Activated CD8-positive, alpha-beta T cell treated with anti-CD3 and anti-CD28 coated beads for 36 hours (primary cell): Measurements from ENCODE around the gene INSIG1. TPM values are rescaled to one million over a fixed set of nuclear protein-coding genes. Genes with fewer than 3 reads are reported as not detected.

Experiments used
- ATAC-seq: fragments of 200-7000 bp; cut with Tn5 transposase; one replicate; pipeline ENCODE4 v1.10.0; 2021; ENCODE audit warnings: mild to moderate bottlenecking, moderate library complexity
- CTCF ChIA-PET: fragments of 350-600 bp; sonication (Branson Sonifier 250); formaldehyde crosslinking; loops from one replicate; lab custom pipeline; 2021; ENCODE audit warnings: antibody characterized with exemption; lab: Charles Lee
- POLR2A ChIA-PET: fragments of 350-600 bp; sonication (Branson Sonifier 250); formaldehyde crosslinking; loops from one replicate; lab custom pipeline; 2021; ENCODE audit warnings: antibody characterized with exemption; lab: Charles Lee
- DNase-seq: peaks from one replicate; pipeline ENCODE4 v3.0.0-alpha.2; 2020
- H3K27ac Mint-ChIP-seq: one replicate; pipeline ENCODE4 v1.8.0; 2021; ENCODE audit warnings: mild to moderate bottlenecking, mixed read lengths
- H3K27me3 Mint-ChIP-seq: one replicate; pipeline ENCODE4 v1.8.0; 2021; ENCODE audit warnings: mixed read lengths
- H3K36me3 Mint-ChIP-seq: one replicate; pipeline ENCODE4 v1.8.0; 2021; ENCODE audit warnings: low read depth, mixed read lengths
- H3K4me1 Mint-ChIP-seq: one replicate; pipeline ENCODE4 v1.8.0; 2021; ENCODE audit warnings: low read depth, mixed read lengths
- H3K4me3 Mint-ChIP-seq: one replicate; pipeline ENCODE4 v1.8.0; 2021; ENCODE audit warnings: mild to moderate bottlenecking, moderate library complexity, mixed read lengths
- H3K9me3 Mint-ChIP-seq: one replicate; pipeline ENCODE4 v1.8.0; 2021; ENCODE audit warnings: mixed read lengths
- intact Hi-C: fragments of 100-400 bp; cut with micrococcal nuclease; formaldehyde crosslinking; loops from one replicate; pipeline ENCODE4 v1.10.0; 2022
- total RNA-seq, 2 experiments: library from RNA; stranded (reverse); gene quantifications; one replicate each; pipeline ENCODE4 v1.2.3, GENCODE V29; 2021
- TF ChIP-seq, protein P1 (sequence below): fragments of 200-600 bp; IDR thresholded peaks from one replicate; pipeline ENCODE4 v1.8.0; 2022; ENCODE audit warnings: antibody characterized with exemption, mild to moderate bottlenecking

INSIG1 gene
- total RNA-seq, 2 experiments from 2014 or later, result 92.2 to 98.0 TPM

DNA sequence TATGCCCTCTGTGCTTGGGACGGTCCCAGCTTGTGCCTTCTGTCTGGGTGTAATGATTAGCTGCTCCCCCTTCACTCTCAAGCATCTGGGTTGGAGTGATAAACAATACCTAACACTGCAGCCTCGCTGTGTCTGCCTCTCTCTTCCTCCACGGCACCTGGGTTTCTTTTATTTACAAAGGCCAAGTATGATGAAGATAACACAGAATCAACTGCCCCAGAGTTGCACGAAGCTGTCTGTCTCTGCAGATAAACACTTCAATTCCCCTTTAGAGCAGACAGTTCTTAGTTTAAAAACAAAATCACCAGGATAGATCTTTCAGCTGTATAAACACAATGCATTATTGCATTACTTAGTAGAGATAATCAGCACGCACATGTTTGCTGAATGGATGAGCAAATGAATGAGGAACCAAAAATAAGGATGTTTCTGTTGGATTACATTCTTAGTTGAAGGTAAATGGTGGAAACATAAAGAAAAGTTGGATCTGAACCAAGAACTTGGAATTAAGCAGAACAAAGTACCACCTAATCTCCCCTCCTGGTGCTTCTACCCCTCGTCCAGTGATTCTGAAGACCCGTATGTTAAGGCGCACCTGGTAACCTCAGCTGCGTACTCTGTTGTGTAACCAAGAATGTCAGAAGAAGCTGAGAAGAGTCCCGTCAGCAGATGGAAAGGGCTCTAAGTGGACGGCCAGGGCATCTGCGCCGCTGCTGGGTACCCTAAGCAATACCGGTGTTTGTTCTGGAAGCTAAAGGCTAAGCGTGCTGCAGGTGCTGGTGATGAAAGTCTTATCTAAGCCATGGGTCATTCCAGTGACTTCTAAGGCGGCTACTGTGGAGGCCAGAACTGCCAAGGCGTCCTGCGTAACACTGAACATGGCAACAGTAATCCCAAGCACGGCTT, 26.6 kb downstream of the INSIG1 start:
- Mint-ChIP-seq H3K36me3 (no peaks in the 10 kb centered on the region), H3K4me1 (no peaks in the 10 kb centered on the region), H3K27me3 (peaks cover 8% of the 10 kb centered on the region), H3K9me3 (peaks cover 9% of the 10 kb centered on the region), H3K4me3 (no peak overlapping the region), H3K27ac (no peak overlapping the region)
- TF ChIP-seq, protein P1, sequence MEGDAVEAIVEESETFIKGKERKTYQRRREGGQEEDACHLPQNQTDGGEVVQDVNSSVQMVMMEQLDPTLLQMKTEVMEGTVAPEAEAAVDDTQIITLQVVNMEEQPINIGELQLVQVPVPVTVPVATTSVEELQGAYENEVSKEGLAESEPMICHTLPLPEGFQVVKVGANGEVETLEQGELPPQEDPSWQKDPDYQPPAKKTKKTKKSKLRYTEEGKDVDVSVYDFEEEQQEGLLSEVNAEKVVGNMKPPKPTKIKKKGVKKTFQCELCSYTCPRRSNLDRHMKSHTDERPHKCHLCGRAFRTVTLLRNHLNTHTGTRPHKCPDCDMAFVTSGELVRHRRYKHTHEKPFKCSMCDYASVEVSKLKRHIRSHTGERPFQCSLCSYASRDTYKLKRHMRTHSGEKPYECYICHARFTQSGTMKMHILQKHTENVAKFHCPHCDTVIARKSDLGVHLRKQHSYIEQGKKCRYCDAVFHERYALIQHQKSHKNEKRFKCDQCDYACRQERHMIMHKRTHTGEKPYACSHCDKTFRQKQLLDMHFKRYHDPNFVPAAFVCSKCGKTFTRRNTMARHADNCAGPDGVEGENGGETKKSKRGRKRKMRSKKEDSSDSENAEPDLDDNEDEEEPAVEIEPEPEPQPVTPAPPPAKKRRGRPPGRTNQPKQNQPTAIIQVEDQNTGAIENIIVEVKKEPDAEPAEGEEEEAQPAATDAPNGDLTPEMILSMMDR, result no peak
- POLR2A ChIA-PET, result interaction anchor here (0.6 kb wide), 1 partner anchor 49 kb away, joined by 3 read pairs; no protein-coding TSS in a partner anchor
- CTCF ChIA-PET, result no interaction called here
- intact Hi-C loops, result no loop called here
- DNase-seq (no peak), ATAC-seq (no peak)

DNA sequence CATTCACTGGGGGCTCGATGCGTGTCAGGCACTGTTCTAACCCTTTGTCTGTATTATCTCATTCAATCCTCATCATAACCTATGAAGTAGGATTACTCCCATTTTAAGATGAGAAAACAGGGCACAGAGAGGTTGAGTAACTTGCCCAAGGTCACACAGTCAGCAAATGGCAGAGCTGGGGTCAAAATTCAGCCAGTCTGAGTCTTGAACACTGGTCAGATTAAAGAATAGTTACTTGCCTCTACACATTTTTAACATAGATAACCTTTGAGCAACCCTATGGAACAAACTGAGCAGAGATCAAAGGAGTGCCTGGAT, 27.2 kb downstream of the INSIG1 start:
- POLR2A ChIA-PET, result interaction anchor here (0.6 kb wide), 1 partner anchor 50 kb away, joined by 3 read pairs; no protein-coding TSS in a partner anchor

DNA sequence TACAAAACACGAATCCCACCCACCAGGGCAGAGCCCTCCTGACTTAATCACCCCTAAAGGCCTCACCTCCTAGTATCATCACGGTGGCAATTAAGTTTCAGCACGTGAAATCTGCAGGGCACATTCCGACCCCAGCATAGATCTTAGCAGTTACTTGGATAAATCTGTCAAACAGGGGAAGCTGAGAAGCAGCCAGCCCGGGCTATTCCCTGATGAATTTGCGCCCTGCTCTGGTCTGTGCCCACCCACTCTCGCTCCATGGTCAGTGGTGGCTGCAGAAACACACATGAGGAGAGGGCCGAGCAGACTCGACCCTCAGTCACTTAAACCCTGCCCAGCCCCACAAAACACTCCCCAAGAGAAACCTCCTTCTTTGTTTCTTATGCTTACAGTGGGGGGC, 28.7 kb downstream of the INSIG1 start:
- no peak overlapping the region for H3K4me3 Mint-ChIP-seq

More for the DNA sequence above, 27.2 kb downstream of the INSIG1 start:
- intact Hi-C loops, result no loop called here
- CTCF ChIA-PET, result interaction anchor here (1.2 kb wide), 1 partner anchor 20 kb away, joined by 6 read pairs; no protein-coding TSS in a partner anchor
- Mint-ChIP-seq H3K4me3 (no peak overlapping the region), H3K27ac (no peak overlapping the region), H3K27me3 (peaks cover 8% of the 10 kb centered on the region), H3K4me1 (no peaks in the 10 kb centered on the region), H3K9me3 (peaks cover 9% of the 10 kb centered on the region), H3K36me3 (no peaks in the 10 kb centered on the region)
- DNase-seq (no peak), ATAC-seq (no peak)
- TF ChIP-seq, protein P1, result no peak

DNA sequence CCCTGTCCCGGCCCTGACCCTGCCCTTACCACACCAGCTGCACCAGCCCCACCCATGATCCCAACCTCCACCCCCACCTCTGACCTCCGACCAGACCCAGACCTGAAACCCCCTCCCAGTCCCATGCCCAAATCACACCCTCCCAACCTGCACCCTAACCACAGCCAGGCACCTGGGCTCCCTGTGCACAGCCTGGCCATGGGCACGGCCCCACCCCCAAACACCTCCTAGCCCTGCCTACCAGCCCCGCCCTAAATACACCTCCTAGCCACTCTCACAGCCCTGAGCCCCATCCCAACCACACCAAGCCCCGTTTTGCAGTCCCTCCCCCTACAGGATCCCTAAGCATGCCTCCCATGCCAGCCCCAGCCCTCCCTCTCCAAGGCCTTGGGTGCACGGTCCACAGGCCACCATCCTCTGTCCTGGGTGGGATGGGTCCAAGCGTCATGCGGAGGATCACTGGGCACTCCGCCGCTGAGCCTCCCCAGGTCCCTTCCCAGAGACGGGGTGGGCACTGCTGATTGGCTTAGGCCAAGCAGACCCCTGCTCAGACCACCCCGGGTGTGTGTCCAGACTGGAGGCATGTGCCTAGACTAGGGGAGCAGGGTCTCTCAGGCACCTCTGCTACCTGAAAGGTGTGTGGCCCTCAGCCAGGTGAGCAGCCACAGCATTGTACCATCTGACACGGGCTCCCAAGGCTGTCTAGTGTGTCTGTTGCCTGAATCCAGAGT, 30.1 kb downstream of the INSIG1 start:
- ChIA-PET POLR2A (no interaction called here), CTCF (no interaction called here)
- DNase-seq (no peak), ATAC-seq (no peak)
- Mint-ChIP-seq H3K4me3 (no peak overlapping the region), H3K4me1 (no peaks in the 10 kb centered on the region), H3K27ac (no peak overlapping the region), H3K36me3 (no peaks in the 10 kb centered on the region), H3K27me3 (peaks cover 8% of the 10 kb centered on the region), H3K9me3 (peaks cover 9% of the 10 kb centered on the region)
- intact Hi-C loops, result no loop called here
- TF ChIP-seq, protein P1, result no peak

More for the DNA sequence above, 28.7 kb downstream of the INSIG1 start:
- ATAC-seq (no peak), DNase-seq (no peak)
- Mint-ChIP-seq H3K9me3 (peaks cover 9% of the 10 kb centered on the region), H3K27me3 (peaks cover 8% of the 10 kb centered on the region), H3K27ac (no peak overlapping the region), H3K4me1 (no peaks in the 10 kb centered on the region), H3K36me3 (no peaks in the 10 kb centered on the region)
- TF ChIP-seq, protein P1, result no peak
- ChIA-PET CTCF (no interaction called here), POLR2A (no interaction called here)
- intact Hi-C loops, result no loop called here

DNA sequence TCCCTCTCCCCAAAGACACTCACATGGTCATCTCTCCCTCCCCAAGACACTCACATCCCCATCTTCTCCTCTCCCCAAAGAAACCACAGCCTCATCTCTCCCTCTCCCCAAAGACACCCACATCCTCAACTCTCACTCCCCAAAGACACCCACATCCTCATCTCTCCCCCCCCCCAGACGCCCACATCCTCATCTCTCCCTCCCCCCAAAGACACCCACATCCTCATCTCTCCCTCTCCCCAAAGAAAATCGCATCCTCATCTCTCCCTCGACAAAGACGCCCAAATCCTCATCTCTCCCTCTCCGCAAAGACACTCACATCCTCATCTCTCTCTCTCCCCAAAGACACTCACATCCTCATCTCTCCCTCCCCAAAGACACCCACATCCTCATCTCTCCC, 31.5 kb downstream of the INSIG1 start:
- POLR2A ChIA-PET, result no interaction called here
- Mint-ChIP-seq H3K27ac (no peak overlapping the region), H3K9me3 (peaks cover under 1% of the 10 kb centered on the region), H3K27me3 (peaks cover 7% of the 10 kb centered on the region), H3K4me3 (no peak overlapping the region), H3K4me1 (no peaks in the 10 kb centered on the region), H3K36me3 (no peaks in the 10 kb centered on the region)
- DNase-seq (no peak), ATAC-seq (no peak)
- CTCF ChIA-PET, result no interaction called here
- TF ChIP-seq, protein P1, result no peak
- intact Hi-C loops, result no loop called here
